Tibial artery (tissue), 4 donors: Measurements from ENCODE around the gene MROH7.

Source experiments
- DNase-seq, 2 donors: peaks; one replicate each; pipeline ENCODE4 v3.0.0-alpha.2; 2019
- H3K27ac ChIP-seq, 2 donors: fragments of 200-600 bp; sonication (generic) in 1 of 2; 1 replicate in 1 of 2; 2 replicates in 1 of 2; pipeline ENCODE4 v1.5.1; 2018 to 2019; ENCODE audit warnings: mild to moderate bottlenecking in 1 of 2
- H3K27me3 ChIP-seq, 2 donors: fragments of 200-600 bp; sonication (generic) in 1 of 2; one replicate each; pipeline versions ENCODE4 v1.5.1 to v1.6.0; 2016 to 2019
- H3K36me3 ChIP-seq, 3 donors: fragments of 200-600 bp; sonication (generic) in 2 of 3; one replicate each; pipeline ENCODE4 v1.5.1; 2016 to 2019; ENCODE audit warnings: mild to moderate bottlenecking in 2 of 3
- H3K4me1 ChIP-seq, 4 donors: fragments of 200-600 bp; sonication (generic) in 2 of 4; 1 replicate in 3 of 4; 2 replicates in 1 of 4; pipeline ENCODE4 v1.5.1; 2016 to 2019
- H3K4me3 ChIP-seq, 2 donors: fragments of 200-600 bp; sonication (generic) in 1 of 2; 1 replicate in 1 of 2; 2 replicates in 1 of 2; pipeline ENCODE4 v1.5.1; 2018 to 2019; ENCODE audit warnings: mild to moderate bottlenecking in 2 of 2
- H3K9me3 ChIP-seq, 3 donors: fragments of 200-600 bp; sonication (generic) in 1 of 3; one replicate each; pipeline ENCODE4 v1.5.1; 2016 to 2019
- intact Hi-C: fragments of 100-400 bp; cut with DNase I; formaldehyde crosslinking; loops from one replicate; pipeline ENCODE4 v1.15.0; 2023; ENCODE audit warnings: low total_unique reads
- TF ChIP-seq, protein P1 (sequence below), 2 experiments: fragments of 200-600 bp in 1 of 2; fragments of 450-650 bp in 1 of 2; IDR thresholded peaks; one replicate each; pipeline ENCODE4 v1.5.1; 2017 to 2019; ENCODE audit warnings: antibody characterized with exemption in 2 of 2, mild to moderate bottlenecking in 1 of 2, moderate library complexity in 1 of 2

MROH7 gene

GRCh38 chr1:54664364-54664763 lies 22.8 kb downstream of the MROH7 start:
- TF ChIP-seq, protein P1, sequence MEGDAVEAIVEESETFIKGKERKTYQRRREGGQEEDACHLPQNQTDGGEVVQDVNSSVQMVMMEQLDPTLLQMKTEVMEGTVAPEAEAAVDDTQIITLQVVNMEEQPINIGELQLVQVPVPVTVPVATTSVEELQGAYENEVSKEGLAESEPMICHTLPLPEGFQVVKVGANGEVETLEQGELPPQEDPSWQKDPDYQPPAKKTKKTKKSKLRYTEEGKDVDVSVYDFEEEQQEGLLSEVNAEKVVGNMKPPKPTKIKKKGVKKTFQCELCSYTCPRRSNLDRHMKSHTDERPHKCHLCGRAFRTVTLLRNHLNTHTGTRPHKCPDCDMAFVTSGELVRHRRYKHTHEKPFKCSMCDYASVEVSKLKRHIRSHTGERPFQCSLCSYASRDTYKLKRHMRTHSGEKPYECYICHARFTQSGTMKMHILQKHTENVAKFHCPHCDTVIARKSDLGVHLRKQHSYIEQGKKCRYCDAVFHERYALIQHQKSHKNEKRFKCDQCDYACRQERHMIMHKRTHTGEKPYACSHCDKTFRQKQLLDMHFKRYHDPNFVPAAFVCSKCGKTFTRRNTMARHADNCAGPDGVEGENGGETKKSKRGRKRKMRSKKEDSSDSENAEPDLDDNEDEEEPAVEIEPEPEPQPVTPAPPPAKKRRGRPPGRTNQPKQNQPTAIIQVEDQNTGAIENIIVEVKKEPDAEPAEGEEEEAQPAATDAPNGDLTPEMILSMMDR (IDR thresholded peaks at IDR 0.05), result no peak
- intact Hi-C loops, result no loop called here

DNA sequence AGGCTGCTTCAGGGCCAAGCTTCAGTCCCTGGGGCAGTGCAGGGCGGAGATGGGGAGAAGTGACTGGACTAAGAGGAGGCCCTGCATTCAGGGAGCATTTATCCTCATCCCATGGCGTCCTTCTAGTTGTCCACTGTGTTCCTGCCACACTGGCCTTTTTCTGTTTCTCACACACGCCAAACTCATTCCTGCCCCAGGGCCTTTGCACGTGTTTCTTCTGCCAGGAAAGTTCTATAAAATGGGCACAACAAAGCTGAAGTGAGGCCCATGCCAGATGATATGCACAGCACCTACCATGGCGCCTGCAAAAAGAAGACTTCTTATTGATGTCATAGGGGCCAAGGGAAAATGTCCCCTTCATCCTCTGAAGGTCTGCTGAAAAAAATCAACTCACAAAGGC lies 24.3 kb downstream of the MROH7 start:
- Histone ChIP-seq H3K4me1 (no peaks in the 10 kb centered on the region), H3K27ac (no peak overlapping the region), H3K4me3 (no peak overlapping the region), H3K27me3 (no peaks in the 10 kb centered on the region), H3K36me3 (peaks cover 11 to 12% (median 12%) of the 10 kb centered on the region in 3 donors), H3K9me3 (no peaks in the 10 kb centered on the region)
- intact Hi-C loops, result no loop called here
- no peak for DNase-seq
- TF ChIP-seq, protein P1 (IDR thresholded peaks at IDR 0.05), result no peak

More at GRCh38 chr1:54664364-54664763, 22.8 kb downstream of the MROH7 start:
- H3K4me3 ChIP-seq, result no peak overlapping the region
- no peak for DNase-seq
- no peaks in the 10 kb centered on the region for H3K4me1 ChIP-seq
- no peak overlapping the region for H3K27ac ChIP-seq
- H3K27me3 ChIP-seq, result no peaks in the 10 kb centered on the region
- no peaks in the 10 kb centered on the region for H3K9me3 ChIP-seq
- peaks cover 12 to 16% (median 14%) of the 10 kb centered on the region in 3 donors for H3K36me3 ChIP-seq

DNA sequence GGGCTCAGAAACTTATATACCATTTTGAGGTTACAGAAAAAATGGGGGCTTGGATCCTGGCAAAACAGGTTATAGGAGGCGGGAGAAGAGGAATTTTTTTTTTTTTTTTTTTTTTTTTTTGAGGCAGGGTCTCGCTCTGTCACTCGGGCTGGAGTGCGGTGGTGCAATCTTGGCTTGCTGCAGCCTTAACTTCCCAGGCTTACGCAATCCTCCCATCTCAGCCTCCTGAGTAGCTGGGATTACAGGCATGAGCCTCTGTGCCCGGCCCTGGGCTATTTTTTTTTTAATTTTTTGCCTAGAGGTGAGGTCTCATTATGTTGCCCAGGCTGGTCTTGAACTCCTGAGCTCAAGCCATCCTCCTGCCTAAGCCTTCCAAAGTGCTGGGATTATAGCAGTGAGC lies 24.7 kb downstream of the MROH7 start:
- Histone ChIP-seq H3K36me3 (peaks cover 11 to 12% (median 12%) of the 10 kb centered on the region in 3 donors), H3K27ac (no peak overlapping the region), H3K27me3 (no peaks in the 10 kb centered on the region), H3K4me3 (no peak overlapping the region), H3K4me1 (no peaks in the 10 kb centered on the region), H3K9me3 (no peaks in the 10 kb centered on the region)
- TF ChIP-seq, protein P1 (IDR thresholded peaks at IDR 0.05), result no peak
- no peak for DNase-seq
- intact Hi-C loops, result no loop called here

- intact Hi-C loops, result no loop called here
These were observed 26.2 kb downstream of the MROH7 start for GRCh38 chr1:54667797-54668196.

GRCh38 chr1:54668567-54668966 lies 27.0 kb downstream of the MROH7 start:
- Histone ChIP-seq H3K27me3 (no peaks in the 10 kb centered on the region), H3K36me3 (peaks cover 12 to 14% (median 13%) of the 10 kb centered on the region in 3 donors), H3K4me1 (no peaks in the 10 kb centered on the region), H3K9me3 (peaks cover 0 to 2% (median 0%) of the 10 kb centered on the region in 3 donors), H3K27ac (no peak overlapping the region), H3K4me3 (no peak overlapping the region)
- TF ChIP-seq, protein P1 (IDR thresholded peaks at IDR 0.05), result no peak
- intact Hi-C loops, result no loop called here
- no peak for DNase-seq

More at GRCh38 chr1:54667797-54668196, 26.2 kb downstream of the MROH7 start:
- H3K27ac ChIP-seq, result no peak overlapping the region
- H3K36me3 ChIP-seq, result peaks cover 11 to 12% (median 12%) of the 10 kb centered on the region in 3 donors
- no peaks in the 10 kb centered on the region for H3K4me1 ChIP-seq
- no peak overlapping the region for H3K4me3 ChIP-seq
- no peaks in the 10 kb centered on the region for H3K27me3 ChIP-seq
- TF ChIP-seq, protein P1 (IDR thresholded peaks at IDR 0.05), result no peak
- DNase-seq, result no peak
- no peaks in the 10 kb centered on the region for H3K9me3 ChIP-seq
